SU-DHL-6 (cell line): Measurements from ENCODE around the gene DPH7.

ENCODE experiments used
- CTCF ChIP-seq: fragments of 200-600 bp; sonication (generic); IDR thresholded peaks from one replicate; pipeline ENCODE4 v1.5.1; 2017; ENCODE audit warnings: antibody characterized with exemption, mild to moderate bottlenecking, low read length, moderate library complexity; ENCODE audit not compliant: insufficient read depth, poor library complexity, severe bottlenecking
- EZH2phosphoT487 ChIP-seq: fragments of 200-600 bp; sonication (generic), shearing (Covaris generic); conservative IDR thresholded peaks from 2 replicates; pipeline ENCODE4 v1.6.1; 2018; ENCODE audit warnings: mild to moderate bottlenecking, antibody characterized with exemption, low read length, moderate library complexity, mixed read lengths

- TF ChIP-seq CTCF, result no peak
- TF ChIP-seq EZH2phosphoT487, result no peak
These were observed 14.0 kb upstream of the DPH7 start for GRCh38 chr9:137592767-137593166.
